CD4-positive, alpha-beta T cell treated with Interleukin-4 for 4 hours (primary cell): Measurements from ENCODE around the gene ACTR5.
A peak's percentile ranks its signal among the peaks of the same experiment; 100 is the strongest.
"Not testable (repeated sequence)": the region's sequence is repeated elsewhere in the genome, so short reads cannot be mapped to it uniquely, and the experiment has no call there.

Source experiments
- DNase-seq: peaks from one replicate; pipeline ENCODE4 v3.0.0-alpha.2; 2020

The ACTR5 gene

DNA sequence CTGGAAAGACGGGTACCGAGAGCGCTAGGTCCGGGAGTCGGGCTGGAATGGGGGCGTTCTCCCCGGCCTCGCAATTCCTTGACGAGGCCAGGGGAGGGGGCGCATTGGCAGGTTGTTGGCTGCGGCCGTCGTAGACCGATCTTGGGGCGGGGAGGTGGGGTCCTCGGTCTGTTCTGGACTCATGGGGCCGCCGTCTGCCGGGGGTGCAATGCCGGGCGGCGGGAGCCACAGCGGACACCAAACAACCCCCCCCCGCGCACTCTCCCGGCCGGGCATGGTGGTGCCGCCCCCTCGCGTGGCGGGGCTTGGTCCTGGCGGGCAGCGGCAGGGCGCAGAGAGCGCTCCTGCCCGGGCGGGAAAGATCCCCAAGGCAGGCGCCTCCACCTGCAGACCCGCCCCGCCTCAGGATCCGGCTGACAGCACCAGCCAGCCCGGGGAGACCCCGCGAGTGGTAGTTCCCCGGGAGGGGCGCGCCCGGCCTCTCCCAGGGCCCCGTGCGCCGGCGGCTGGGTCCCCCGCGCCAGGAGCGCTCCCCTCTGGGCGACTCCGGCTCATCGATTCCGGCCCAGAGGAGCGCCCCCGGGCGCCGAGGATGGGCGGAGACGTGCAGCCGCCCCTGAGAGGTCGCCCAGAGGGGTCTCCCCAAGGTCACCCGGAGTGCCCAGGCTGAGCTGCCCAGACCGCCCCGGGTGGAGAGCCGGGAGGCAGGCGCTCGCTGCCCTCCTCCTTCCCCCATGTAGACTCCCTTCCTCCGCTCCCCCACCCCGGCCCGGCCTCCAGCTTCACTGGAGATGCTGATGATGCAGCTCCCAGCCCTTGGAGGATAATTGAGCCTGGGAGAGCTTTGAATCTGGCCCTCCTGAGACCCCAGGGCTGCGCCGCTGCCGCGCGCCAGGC lies 57.9 kb downstream of the ACTR5 start:
- no peak for DNase-seq

GRCh38 chr20:38806855-38807655 lies 58.8 kb downstream of the ACTR5 start:
- peak; percentile 38 for DNase-seq

DNA sequence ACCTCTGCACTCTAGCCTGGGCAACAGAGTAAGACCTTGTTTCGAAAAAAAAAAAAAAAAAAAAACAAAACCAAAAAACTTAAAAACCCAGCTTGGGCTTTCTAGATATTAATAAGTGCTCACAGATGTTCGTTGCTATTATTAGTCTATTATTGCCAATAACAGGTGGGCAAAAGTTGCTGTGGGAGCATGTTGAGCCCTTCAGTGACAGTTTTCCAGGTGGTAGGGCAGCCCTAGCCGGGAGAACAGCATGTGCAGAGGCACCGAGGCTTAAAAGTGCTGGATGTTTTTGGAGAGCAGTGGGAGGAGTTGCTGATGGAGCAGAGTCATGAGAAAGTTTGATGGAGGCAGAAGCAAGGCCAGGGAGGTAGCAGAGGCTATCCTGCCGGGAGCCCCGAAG lies 61.7 kb downstream of the ACTR5 start:
- no peak for DNase-seq

DNA sequence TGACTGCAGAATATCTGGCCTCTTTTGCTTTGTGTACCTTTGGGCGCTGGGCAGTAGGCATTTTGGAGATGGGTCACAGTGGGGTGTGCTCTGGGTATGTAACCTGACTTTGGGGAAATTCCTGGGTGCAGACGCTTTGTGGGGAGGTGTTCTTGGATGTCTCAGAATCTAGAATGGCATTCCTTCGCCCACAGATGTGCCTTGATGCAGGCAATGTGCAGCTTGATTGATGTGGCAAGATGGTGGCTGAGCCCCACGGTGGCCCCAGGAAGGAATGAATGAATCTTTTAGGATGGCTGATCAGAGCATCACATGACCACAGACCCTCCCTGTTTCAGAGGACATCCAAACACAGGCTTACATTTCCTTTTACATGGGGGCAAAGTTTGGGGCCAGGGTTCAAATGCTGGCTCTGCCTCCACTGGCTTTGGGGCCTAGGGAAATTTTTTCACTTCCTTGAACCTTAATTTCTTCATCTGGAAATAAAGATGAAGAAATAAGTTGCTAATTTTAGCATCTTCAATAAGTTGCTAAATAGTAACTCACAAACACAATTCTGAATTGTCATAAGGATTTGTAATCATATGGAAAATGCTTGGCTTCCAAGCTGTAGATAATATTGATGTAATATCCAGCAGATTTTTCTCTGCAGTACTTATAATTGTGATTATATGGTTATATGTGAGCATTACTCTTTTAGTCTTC lies 62.8 kb downstream of the ACTR5 start:
- no peak for DNase-seq

- no peak for DNase-seq
Observed at GRCh38 chr20:38811769-38812168, 63.5 kb downstream of the ACTR5 start.

GRCh38 chr20:38812182-38812581 lies 63.9 kb downstream of the ACTR5 start:
- DNase-seq: no peak

DNA sequence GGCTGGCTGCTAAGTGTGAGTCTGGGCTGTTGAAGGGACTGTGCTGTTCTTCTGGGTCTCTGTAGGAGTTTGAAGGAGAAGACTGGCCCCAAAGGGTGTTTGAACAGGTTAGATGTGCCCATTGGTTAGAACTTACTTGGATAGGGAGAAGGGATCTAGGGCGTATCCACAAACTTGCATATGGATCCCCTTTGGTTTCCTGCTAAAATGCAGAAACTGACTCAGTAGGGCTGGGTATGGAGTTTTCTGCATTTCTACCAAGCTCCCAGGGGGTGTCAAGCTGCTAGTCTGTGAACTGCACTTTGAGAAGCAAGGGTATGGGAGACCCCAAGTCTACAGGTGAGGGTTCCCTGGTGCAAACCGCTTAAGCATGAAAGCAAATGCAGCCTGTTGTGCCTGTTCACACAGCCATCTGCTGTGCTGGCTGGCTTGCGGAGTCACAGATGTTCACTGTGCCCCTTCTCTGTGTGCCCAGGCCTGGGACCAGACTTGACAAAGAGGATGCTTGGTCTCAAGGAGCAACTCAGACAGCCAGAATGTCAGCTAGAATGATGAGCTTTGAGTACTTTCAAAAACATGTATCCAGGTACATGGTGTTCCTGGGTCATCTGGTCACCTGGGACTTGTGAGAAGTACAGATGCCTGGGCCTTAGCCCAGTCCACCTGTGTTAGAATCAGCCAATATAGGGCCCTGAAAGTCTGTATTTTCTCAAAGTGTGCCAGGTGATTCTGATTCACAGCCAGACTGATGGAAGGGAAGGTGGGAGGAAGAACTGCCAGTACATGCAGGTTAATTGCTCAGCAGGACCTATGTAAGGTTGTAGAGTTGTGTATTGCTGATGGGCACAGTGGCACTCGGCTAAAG lies 64.7 kb downstream of the ACTR5 start:
- no peak for DNase-seq

DNA sequence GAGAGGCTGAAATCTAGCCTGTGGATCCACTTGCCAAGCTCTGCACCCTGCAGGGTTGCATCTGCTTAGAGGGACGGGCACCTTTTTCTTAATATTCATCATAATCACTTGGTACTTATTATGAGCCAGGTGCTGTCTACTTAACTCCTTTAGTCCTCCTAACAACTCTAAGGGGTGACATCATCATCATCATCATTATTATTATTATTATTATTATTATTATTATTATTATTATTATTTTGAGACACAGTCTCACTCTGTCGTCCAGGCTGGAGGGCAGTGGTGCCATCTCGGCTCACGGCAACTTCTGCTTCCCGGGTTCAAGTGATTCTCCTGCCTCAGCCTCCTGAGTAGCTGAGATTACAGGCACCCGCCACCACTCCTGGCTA lies 65.3 kb downstream of the ACTR5 start:
- not testable (repeated sequence) for DNase-seq

GRCh38 chr20:38815446-38815845 lies 67.2 kb downstream of the ACTR5 start:
- DNase-seq: no peak

DNA sequence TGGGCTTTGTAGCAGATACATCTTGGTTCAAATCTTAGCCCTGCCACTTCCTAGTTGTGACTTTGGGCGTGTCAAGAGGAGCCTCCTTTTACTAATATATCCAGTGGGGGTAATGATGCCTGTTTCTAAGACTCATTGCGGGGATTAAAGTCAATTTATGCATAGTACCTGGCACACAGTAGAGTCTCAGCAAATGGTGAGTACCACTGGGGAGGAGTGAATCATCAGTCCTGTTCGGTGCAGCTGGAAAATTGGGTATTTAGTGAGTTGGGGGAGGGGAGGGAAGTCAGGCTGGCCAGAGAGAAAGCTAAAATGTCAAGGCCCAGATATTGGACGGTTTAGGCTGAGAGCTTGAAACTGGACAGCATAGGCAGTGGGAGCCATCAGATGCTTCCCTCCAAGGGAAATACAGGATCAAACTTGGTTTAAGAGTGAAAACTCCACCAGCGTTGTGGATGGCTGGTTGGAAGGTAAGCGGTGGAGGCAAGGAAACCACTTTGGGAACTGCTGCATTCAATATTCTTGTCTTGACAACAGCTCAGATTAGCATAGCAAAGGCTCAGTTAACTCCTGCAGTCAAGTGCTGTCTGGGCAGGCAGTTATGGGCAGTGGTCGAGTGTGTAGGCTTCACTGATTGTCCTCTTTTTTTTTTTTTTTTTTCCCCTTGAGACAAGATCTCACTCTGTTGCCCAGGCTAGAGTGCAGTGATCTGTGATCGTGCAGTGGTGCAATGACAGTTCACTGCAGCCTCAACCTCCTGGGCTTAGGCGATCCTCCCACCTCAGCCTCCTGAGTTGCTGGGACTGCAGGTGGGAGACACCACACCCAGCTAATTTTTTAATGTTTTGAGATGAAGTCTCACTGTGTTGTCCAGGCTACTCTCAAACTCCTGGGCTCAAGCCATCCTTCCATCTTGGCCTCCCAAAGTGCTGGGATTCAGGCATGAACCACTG lies 70.1 kb downstream of the ACTR5 start:
- no peak for DNase-seq
